EL (cell line): ENCODE data around the gene C1orf74.

Experiments used
- DNase-seq: peaks from one replicate; pipeline ENCODE4 v3.0.0-alpha.2; 2016

Gene C1orf74

DNA sequence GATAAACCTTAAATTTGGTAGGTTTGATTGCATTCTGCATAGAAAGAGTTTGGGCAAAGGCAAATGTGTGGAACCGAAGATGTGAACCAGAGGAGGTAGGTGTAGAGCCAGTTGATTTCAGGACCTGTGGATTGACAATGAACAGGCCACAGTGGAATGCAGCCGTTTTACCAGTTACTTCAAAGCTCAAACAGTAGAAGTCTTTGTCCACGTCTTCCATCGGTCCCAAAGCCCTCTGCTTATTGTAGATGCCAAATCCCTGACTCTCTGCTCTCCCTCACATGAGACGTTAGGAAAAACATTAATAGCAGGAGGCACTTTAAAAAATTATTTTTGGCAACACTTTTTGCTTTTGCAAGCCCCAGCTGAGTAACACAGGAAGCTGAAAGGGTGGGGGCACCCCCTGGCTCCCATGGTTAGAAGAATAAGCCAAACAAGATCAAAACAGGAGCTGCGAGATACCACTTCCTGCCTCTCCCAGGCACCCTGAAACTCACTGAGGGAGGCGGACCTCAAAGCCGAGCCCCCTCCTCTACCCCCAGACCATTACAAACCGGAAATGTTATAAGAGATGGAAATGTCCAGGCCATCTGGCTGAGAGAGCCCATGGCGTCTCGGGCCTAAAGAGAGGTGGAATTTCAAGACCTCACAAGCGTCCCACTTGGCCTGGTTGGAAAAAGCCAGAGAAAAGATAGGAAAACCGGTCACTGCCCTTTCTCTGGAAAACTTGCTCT is 15.0 kb downstream of the C1orf74 start:
- DNase-seq, result peak; percentile 87

DNA sequence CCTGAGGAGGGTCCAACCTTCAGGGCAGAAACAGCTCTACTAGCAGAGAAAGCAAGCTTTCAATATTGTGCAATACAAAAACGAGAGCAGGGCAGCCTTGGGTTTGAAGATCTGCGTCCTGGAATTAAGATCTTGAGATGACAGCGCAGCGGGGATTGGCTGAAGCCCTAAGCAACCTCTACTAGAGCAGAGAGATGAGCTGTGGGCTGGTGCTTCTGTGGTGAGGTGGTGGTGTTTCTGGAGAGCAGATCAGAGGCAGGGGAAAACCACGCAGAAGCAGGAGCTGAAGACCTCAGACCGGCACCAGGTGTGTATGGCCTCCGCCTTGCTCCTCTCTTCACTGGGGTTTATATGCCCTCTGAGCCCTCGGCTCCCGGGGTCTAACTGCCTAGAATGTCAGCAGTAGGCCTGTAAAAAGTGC is 16.0 kb downstream of the C1orf74 start:
- DNase-seq, result no peak

DNA sequence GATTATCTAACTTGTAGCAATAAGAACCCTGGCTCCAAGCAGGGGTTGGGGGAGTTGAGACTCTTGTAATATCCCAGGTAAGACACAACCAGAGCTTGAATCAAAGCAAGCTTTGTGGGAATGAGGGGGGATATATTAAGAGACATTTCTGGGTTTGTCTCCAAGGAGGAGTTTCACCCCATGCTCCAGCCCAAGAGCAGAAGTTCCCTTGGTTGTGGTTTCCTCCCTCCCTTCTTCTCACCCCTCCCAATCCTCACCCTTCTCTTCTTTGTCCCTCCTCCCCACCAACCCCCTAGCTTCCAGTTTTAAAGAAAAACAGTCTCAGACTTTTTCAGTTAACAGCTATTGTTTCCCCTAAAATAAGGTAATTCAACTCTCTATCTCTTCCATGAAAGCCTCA is 16.7 kb downstream of the C1orf74 start:
- DNase-seq, result no peak

- DNase-seq, result no peak
Observed at GRCh38 chr1:209767096-209767495, 17.3 kb downstream of the C1orf74 start.

DNA sequence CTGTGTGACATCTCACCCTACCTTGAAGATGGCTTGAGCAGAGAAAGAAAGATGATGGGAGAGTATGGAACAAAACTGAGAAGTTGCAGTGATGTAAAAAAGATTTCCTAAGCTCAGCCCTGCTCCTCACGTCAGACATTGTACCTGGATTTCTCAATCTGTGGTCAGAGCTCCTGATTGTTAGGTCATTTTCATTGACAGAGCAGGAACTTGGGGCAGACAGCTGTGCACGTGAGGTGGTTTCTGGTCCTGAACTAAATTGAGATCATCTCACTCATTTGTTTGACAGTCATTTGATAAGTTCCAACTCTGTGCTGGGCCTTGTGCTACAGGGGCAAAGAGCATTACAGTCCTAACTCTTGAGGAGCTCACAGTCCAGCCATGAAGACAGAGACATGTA is 18.3 kb downstream of the C1orf74 start:
- DNase-seq, result no peak

DNA sequence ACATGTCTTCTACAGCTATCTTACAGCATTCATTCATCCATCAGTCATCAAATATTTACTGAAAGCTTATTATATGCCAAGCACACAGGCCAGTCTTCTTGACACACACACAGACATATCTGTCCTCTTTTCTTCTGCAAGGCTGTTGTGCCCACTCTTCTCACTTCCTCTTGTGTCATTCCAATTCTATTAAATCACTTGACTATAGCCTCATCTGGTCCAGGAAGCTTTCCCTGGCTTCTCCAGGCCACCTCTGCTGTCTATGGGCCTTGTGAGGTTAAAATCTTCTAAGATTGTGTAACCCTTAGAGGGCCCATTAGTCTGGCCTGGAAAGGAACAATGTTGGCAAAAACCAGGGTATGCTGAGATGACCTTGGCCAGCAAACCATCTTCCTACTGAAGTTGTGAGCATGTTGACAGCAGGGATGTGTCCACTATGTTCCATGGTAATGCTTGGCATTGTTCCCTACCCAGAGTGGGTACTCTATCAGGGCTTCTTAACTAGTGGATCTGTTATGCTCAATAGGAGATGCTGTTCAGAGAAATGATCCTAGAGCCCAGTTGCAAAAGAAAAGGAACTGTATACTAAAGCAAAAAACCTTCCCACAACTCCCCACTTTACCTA is 23.2 kb downstream of the C1orf74 start:
- peak; percentile 60 for DNase-seq

- no peak for DNase-seq
Observed at GRCh38 chr1:209759829-209760359, 24.5 kb downstream of the C1orf74 start.

DNA sequence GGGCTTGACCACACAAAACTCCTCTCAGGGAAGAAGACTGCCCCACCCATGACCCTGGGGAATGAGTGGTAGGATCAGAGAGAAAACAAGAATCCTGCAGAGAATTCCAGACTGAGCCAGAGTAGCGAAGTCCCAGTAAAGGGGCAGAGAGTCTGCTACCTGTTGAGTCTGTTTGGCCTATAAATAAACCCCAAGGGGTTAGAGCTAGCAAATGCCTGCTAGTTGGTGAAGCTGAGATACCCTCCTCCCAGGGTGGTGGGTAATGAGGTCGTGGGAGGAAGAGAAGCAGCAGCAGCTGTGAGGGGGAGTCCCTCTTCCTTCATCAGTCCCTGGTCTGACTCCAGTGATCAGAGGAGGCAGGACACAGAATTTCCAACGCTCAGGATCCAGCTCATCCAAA is 26.0 kb downstream of the C1orf74 start:
- DNase-seq, result no peak

- DNase-seq, result no peak
Observed at GRCh38 chr1:209756615-209757445, 27.5 kb downstream of the C1orf74 start.

DNA sequence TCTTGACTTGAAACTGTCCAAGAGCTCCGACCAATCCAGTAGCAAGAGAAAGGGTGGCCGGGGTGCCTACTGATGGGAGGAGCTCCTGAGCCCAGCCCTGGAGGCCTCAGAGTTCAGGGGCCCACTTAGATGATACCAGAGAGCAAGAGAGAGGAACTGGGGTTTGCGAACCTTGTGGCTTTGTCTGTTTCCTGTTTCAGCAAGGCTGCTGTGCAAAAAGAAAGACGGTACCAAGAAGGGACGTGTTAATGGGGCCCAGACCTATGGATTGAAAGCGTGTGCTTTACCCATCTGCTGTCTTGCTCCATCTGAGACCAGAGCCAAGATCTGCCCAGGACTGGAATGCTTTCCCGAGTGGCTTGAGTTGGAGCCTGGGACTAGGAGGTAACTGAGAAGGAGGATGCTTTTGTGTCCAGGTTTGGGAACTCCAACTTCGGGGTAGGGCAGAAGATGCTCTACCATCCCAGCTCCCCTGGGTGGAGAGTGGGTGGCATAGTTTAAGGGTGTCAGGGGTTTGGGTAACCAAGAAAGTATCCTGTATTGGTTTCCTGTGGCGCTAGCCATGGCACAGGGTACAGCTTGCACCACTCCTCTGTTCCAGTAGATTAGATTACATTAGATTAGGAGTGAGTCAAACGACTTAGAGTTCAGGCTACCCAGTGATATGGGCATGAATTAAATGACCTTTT is 28.3 kb downstream of the C1orf74 start, which contains the start of gene TRAF3IP3:
Gene TRAF3IP3, plus strand, starts transcription at position 128 of the 689 bp plus-strand sequence. CDS start 3,987 bp downstream, outside the sequence.
- no peak for DNase-seq

GRCh38 chr1:209755256-209755655 is 29.1 kb downstream of the C1orf74 start:
- DNase-seq, result no peak

DNA sequence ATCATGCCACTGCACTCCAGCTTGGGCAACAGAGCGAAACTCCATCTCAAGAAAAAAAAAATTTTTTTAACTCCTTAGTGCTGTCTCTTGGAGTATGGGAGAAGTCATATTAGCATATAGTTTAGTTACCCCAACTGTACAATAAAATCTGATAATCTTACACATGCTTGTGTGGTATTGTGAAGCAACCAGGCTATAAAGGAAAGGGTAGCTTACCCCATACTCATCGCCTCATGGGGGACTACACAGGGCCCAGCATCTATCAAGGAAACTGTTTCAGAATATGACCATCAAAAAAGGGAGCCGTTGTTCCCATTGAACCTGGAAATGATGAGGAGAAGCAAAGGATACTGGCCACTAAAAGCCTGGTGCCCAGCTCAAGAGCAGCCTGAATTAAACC is 31.5 kb downstream of the C1orf74 start:
- no peak for DNase-seq

DNA sequence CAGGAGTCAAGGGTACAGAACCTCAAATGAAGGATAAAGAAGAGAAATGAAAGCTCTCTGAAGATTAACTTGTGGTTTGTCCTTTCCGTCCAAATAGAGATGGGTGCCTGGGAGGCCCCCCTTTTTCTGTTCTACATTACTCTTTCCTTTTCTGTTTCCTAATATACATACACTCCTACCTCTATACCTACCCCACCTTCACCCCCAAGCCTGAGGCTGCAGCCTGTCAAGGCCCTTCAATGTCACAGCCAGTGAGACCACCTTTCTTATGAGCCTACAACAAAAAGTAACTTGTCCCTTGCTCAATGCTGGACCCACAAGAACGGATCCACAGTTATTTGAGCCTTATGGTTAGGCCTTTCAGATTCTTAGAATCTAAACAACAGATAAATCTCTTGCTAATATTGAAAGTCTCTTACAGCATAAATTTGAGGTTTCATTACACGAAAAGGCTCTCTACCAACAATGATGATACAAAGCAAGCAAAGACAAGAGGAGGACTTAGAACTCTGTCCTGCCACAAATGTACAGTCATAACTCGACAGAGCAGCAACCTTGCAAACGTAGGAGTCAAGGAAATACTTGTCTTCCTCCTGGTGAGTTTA is 32.6 kb downstream of the C1orf74 start:
- DNase-seq, result no peak

GRCh38 chr1:209749670-209750323 is 34.6 kb downstream of the C1orf74 start:
- DNase-seq, result no peak

GRCh38 chr1:209749205-209749604 is 35.2 kb downstream of the C1orf74 start:
- DNase-seq, result no peak

DNA sequence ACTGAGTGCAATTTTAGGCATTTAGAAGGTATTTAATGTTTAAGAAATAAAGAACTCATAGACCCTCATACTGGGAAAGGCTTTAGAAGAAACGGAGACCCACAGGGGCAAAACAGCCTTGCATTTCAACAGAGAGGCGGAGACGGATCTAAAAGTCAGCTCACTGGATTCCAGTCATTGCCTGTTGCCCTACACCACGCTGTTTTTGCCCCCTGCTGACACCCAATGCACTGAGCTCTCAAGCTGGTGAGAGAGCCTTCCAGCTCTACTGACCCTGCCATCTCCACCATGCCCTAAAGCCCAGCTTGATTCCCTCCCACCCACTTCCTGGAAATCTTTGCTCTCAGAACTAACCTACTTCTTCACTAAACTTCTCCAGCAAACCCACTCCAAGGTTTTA is 35.7 kb downstream of the C1orf74 start:
- no peak for DNase-seq

- peak; percentile 85 for DNase-seq
Observed at GRCh38 chr1:209747580-209748262, 36.6 kb downstream of the C1orf74 start.

- DNase-seq, result no peak
Observed at GRCh38 chr1:209746451-209747165, 37.8 kb downstream of the C1orf74 start.

GRCh38 chr1:209743145-209743482 is 41.2 kb downstream of the C1orf74 start:
- DNase-seq, result peak; percentile 66

DNA sequence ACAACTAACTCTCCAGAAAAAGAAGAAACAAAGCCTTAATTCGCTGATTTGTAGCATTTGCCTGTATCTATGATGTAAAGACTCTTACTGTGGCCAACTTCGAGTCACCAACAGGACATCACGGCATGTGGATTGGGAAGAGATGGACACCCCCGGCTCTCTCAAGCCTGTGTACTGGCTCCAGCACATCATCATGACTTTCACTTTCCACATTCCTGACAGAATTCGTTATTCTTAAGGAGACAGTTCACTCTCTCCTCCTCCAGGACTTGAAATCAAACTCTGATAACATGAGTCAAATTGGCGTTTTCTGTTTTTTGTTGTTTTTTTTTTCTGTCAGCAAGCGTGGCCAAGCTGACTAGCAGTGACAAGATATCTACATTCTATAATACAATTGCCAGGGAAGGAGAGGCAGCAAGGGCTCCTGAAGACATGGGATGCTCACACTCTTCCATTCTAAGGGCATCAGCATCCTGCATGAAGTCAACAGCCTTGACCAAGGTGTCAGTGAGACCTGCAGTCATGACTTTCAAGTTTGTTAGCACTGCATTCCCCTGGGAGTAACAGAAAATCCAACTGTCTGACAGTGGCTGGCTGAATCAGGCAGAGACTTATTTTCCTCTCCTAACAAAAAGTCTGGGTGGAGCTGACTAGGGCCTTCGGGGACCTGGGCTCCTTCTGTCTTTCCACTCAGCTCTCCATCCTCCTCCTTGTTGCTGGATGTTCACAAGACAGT is 41.8 kb downstream of the C1orf74 start:
- DNase-seq, result peak; percentile 57
